HG03354 (cell line): ENCODE data around the gene AUTS2.

Experiments used
- ATAC-seq: cut with Tn5 transposase; IDR thresholded peaks from one replicate; pipeline ENCODE4 v1.9.1; 2021; ENCODE audit warnings: mild to moderate bottlenecking; ENCODE audit not compliant: unreplicated experiment, poor library complexity, severe bottlenecking

The AUTS2 gene

DNA sequence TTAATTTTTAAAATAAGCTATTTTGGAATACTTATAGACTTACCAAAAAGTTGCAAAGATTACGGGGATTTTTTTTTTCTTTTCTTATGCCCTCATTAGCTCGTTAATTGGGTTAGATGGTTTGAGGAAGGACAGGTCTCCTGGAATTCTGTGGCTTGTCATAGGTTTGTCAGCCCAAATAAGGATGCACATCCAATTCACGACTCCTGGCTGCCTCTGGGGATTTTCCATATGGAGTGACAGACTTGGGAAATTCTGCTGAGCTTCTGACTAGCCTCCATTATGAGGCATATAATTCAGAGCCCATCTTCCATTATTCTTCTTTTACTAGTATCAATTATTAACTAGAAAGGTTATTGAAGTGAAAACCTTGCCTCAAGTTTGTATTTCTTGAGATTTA lies 102.1 kb downstream of the AUTS2 start:
- no peak for ATAC-seq

GRCh38 chr7:69701288-69701687 lies 103.0 kb downstream of the AUTS2 start:
- no peak for ATAC-seq

DNA sequence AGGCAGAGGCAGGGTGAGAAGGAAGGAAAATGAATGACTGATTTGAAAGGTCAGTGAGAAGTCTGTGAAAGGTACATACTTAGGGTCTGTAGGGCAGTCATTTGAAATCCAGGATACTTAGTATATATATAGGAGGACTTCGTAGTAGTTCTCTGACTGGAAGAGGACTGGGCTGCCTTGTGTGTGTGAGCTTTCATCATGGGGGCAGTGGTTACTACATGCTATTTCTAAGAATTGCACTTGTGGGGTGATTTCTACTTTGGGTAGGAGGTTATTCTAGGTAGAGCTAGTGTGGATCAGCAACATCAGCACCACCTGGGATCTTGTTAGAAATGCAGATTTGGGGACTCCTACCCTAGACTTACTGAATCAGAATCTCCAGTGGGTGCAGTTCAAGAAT lies 104.1 kb downstream of the AUTS2 start:
- no peak for ATAC-seq

DNA sequence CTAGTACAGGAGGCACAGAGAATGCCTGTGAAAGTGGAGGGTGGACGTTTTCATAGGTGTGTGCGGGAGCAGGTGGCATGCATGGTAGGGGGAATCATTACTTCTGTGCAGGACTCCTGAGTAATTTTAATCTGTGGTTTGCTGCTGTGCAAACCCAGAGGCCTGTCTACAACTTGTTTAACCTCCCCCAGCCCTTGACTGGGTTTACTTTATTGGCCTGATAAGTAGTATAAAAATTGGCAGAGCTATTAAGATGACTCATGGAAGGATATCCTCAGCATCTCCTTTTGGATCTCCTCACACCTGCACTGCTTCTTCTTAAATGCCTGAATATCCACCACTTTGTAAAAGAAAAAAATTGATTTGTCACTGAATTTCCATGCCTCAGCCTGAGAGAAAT lies 104.8 kb downstream of the AUTS2 start:
- ATAC-seq = no peak

DNA sequence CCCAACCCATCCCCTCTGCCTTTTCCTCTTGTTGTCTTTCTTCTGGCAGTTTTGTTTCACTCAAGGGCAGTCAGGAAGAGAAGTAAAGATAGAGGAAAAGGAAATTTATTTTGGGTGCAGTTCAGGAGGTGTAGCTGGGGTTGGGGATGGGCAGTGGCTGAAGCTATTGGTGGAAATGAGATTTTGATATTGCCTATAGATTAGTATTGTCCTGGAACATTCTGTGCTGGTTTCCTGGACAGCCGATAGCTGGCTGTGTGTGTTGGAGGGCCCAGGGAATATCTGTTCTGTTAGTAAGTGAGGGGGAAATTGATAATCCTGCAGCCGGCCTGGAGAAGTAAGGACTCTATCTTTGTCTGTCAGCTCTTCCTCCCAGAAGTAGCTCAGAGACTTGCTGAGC lies 107.8 kb downstream of the AUTS2 start:
- ATAC-seq = no peak

DNA sequence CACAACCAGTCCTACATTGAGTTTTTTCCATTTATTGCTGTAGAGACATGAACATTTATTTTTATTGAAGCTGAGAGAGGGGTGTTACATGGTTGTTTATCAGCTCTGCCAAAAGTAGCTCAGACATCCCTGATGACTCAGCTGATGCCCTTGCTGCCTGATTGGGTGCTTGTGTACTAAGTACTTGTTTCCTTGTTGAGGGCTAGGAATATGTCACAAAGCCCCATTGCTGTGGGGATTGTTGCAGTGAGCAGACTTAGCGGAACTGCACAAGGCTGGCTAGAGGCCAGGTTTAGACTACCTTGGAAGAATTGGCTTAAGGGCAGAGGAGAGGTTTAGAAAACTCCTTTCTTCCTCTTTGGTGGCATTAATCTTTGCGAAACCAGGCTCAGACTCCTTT lies 110.6 kb downstream of the AUTS2 start:
- ATAC-seq = no peak

DNA sequence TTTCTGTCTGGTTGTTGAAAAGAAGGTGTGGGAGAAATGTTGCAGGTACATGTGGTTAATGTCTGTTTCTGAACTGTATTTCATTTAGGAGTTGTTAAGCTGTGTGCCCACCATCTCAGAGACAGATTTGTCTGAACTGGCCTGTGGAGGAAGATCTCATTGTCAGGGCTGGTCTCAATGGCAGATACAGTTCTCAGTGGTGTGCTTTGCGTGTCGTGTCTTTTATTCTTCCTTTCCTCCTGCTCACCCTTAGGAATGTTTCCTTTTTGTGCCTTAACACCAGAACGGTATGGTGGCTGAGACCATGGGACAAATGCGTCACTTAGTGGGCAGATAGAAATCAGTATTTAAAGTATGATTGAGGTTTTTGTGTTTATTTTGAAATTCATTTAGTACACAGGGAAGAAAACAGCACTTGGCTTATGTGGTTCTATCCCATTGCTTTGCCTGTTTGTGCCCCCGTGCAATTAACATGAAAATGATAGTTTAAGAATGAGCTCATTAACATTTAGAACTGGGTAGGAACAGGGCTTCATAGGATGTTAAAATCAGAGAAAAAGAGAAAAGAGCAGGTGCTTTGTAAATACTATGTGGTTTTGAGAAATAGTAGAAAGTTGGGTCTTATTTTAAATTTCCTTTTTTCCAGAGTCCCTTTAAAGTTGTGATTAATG lies 112.6 kb downstream of the AUTS2 start:
- ATAC-seq = no peak

DNA sequence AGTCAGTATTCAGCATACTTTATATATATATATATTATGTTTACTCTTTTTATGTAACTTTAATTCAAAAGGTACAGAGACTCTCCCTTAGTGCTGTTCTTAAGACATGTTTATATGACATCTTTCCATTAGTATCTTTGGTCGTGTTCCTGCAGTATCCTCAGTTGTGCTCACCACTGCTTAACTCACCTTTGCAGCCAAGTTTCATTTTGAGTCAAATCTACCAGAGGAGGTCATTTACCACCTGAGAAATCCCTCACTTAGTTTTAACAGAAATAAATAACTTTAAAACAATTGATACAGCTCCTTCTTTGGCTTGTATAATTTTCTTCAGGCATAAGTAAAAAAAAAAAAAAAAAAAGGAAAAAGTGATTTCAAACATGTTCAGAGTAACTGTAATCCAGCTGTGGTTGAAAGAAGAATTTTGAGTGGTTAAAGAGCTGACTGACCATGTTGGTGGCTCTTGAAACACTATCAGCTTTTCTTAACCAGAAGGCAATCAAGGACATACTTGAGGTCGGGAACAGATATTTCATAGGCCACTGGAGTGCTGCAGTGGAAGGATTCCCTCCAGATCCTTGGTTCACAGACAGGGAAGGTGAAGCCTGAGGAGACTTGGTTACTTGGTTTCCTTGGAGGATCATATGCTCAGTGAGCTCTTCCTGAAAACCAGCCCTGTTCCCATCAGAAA lies 116.8 kb downstream of the AUTS2 start:
- no peak for ATAC-seq

GRCh38 chr7:69717221-69717620 lies 118.9 kb downstream of the AUTS2 start:
- no peak for ATAC-seq

GRCh38 chr7:69719717-69720116 lies 121.4 kb downstream of the AUTS2 start:
- ATAC-seq = no peak

- no peak for ATAC-seq
Measured at GRCh38 chr7:69722843-69723242, 124.6 kb downstream of the AUTS2 start.

- no peak for ATAC-seq
Measured at GRCh38 chr7:69723663-69724062, 125.4 kb downstream of the AUTS2 start.

- no peak for ATAC-seq
Measured at GRCh38 chr7:69728304-69728703, 130.0 kb downstream of the AUTS2 start.

DNA sequence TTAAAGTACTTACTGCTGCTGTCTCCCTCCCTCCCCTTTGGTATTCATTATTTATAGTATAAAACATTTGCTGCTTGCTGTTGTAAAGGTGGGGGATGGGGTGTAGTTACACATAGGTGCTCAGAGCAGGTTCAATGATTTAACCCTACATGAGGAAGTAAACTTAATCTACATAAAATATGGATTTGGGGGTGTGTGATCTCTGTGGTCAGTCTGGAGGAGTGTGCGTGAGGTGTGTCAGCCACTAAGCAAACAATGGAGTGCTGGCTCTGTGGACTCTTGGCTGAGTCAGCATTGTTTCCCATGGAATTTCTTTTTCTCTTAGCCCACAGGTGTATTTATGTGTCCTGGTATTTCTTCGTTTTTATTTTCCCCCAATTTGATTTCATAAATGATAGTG lies 133.9 kb downstream of the AUTS2 start:
- ATAC-seq = no peak

GRCh38 chr7:69735582-69735981 lies 137.3 kb downstream of the AUTS2 start:
- ATAC-seq = no peak

GRCh38 chr7:69736126-69736810 lies 138.0 kb downstream of the AUTS2 start:
- ATAC-seq = no peak

DNA sequence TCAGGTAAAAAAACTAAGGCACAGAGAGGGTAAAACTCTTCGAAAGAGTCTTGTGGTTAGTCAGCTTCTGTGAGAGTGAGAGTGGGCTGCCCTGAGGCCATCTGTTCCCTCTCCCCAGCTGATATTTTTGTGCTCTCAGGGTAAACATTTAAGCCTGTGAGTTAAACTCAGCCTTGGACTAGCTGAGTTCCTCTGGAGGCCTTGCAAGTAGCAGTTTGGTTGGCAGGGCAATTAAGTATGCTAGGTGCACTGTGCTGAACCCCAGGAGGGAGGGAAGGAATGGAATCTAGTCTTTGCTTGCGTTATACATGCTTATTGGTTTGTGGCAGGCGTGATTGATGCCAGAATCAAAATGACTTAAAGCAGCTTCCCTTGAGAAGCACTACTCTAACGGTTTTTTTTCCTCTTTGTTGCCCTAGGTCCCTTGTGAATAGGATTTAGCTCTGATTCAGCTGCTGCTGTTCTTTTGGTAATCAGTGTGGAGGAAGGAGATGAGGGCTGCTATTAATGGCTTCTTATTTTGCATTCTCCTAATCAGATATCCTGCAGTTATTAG lies 140.2 kb downstream of the AUTS2 start:
- ATAC-seq = peak; percentile 71

DNA sequence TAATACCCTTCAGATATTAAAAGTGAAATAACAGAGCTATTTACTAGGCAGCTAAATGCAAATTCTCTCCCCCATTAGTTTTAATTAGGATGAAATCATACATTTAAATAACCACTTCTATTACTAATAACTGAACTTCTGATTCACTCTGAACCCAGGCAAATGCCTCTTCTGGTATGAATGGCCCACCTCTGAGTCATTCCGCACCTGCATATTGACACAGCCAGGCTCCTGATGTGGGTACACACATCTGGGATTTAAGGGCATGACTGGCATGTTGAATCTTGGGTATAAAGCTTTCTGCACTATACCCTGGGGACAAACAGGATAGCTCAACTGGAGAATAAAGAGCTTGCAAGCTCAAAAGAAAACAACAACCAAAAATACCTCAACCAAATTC lies 140.9 kb downstream of the AUTS2 start:
- ATAC-seq = peak; percentile 79

DNA sequence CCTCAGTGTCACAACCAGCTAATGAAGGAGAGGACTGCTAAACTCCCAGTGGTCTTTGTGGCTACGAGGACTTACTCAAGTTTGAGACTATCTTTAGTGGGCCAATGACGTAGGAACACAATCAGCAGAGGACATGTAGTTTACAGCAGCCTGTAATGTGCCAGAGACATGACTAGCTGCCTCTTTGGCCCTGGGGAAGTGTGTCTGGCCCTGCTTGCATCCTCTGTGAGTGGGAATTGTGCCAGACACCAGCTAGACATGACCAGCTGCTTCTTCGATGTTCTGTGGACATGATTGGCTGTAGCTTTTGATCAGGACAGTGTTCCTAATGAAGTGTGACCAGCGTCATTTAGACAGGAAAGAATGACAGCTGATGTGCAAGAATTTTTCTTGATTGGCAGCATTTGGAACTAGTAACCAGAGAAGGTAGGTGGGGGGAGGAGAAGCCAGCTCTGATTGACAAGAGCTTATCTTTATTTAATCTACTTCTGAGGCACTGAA lies 141.7 kb downstream of the AUTS2 start:
- peak; percentile 48 for ATAC-seq

DNA sequence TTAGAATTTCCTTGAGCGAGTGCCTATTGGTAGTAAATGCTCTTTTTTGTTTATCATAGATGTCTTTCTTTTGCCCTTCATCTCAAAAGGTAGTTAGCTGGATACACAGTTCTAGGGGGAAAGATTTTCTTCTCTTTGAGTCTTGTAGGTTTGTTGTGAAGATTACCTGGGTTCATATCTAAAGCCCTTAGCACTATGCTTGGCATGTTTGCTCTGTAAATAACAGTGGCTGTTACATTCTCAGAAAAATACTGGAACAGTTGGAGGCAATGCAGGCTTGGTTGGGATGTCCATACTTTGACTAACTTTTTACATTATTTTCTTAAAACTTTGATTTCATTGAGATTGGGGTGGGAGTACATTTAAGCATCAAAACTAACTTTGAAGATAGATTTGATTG lies 144.0 kb downstream of the AUTS2 start:
- no peak for ATAC-seq

- ATAC-seq = no peak
Measured at GRCh38 chr7:69743436-69743835, 145.2 kb downstream of the AUTS2 start.
